ENCODE results near the gene JMJD8. TPM values are rescaled to one million over a fixed set of nuclear protein-coding genes. Genes with fewer than 3 reads are reported as not detected.

JMJD8 gene
- total RNA-seq, 1 donor from 2014 or later = 43.1 TPM

- no peaks in the 10 kb centered on the region for H3K9me3 ChIP-seq (replicated peaks)
- H3K4me1 ChIP-seq = peaks cover 35% of the 10 kb centered on the region
- DNase-seq = no peak
- intact Hi-C loops (cut with micrococcal nuclease) = no loop called here
- peaks cover 19% of the 10 kb centered on the region for H3K27me3 ChIP-seq (ENCODE audit: low read depth)
- TF ChIP-seq CTCF (IDR thresholded peaks at IDR 0.05; ENCODE audit: borderline replicate concordance) = no peak
- H3K36me3 ChIP-seq = peaks cover 55% of the 10 kb centered on the region
- H3K27ac ChIP-seq (replicated peaks) = no peak overlapping the region
- no peak overlapping the region for H3K4me3 ChIP-seq
Observed at GRCh38 chr16:673399-673991, 10.6 kb downstream of the JMJD8 start.

- no peak overlapping the region for H3K27ac ChIP-seq (replicated peaks)
- no peaks in the 10 kb centered on the region for H3K9me3 ChIP-seq (replicated peaks)
- intact Hi-C loops (cut with micrococcal nuclease) = no loop called here
- peaks cover 40% of the 10 kb centered on the region for H3K4me1 ChIP-seq
- H3K4me3 ChIP-seq = no peak overlapping the region
- no peak for TF ChIP-seq CTCF (IDR thresholded peaks at IDR 0.05; ENCODE audit: borderline replicate concordance)
- H3K36me3 ChIP-seq = peaks cover 55% of the 10 kb centered on the region
- H3K27me3 ChIP-seq (ENCODE audit: low read depth) = peaks cover 15% of the 10 kb centered on the region
- DNase-seq = no peak
Observed at GRCh38 chr16:672851-673250, 11.3 kb downstream of the JMJD8 start.

GRCh38 chr16:672371-672770, 11.8 kb downstream of the JMJD8 start:
- no peak overlapping the region for H3K4me3 ChIP-seq
- no peak overlapping the region for H3K27ac ChIP-seq (replicated peaks)
- TF ChIP-seq CTCF (IDR thresholded peaks at IDR 0.05; ENCODE audit: borderline replicate concordance) = no peak
- H3K9me3 ChIP-seq (replicated peaks) = no peaks in the 10 kb centered on the region
- DNase-seq = no peak
- H3K36me3 ChIP-seq = peaks cover 55% of the 10 kb centered on the region
- intact Hi-C loops (cut with micrococcal nuclease) = no loop called here
- peaks cover 45% of the 10 kb centered on the region for H3K4me1 ChIP-seq
- H3K27me3 ChIP-seq (ENCODE audit: low read depth) = peaks cover 11% of the 10 kb centered on the region

- Histone ChIP-seq H3K36me3 (peaks cover 55% of the 10 kb centered on the region), H3K27ac (replicated peaks) (no peak overlapping the region), H3K4me3 (no peak overlapping the region), H3K9me3 (replicated peaks) (no peaks in the 10 kb centered on the region), H3K4me1 (peaks cover 50% of the 10 kb centered on the region), H3K27me3 (ENCODE audit: low read depth) (peaks cover 2% of the 10 kb centered on the region)
- intact Hi-C loops (cut with micrococcal nuclease) = no loop called here
- DNase-seq = no peak
- TF ChIP-seq CTCF (IDR thresholded peaks at IDR 0.05; ENCODE audit: borderline replicate concordance) = no peak
Observed at GRCh38 chr16:671353-672131, 12.6 kb downstream of the JMJD8 start.

- no peak for DNase-seq
- Histone ChIP-seq H3K4me3 (no peak overlapping the region), H3K4me1 (peaks cover 42% of the 10 kb centered on the region), H3K9me3 (replicated peaks) (no peaks in the 10 kb centered on the region), H3K36me3 (peaks cover 55% of the 10 kb centered on the region), H3K27ac (replicated peaks) (no peak overlapping the region), H3K27me3 (ENCODE audit: low read depth) (no peaks in the 10 kb centered on the region)
- intact Hi-C loops (cut with micrococcal nuclease) = no loop called here
- no peak for TF ChIP-seq CTCF (IDR thresholded peaks at IDR 0.05; ENCODE audit: borderline replicate concordance)
Observed at GRCh38 chr16:670485-671352, 13.4 kb downstream of the JMJD8 start.
